ENCODE results near the gene ACVR2A. TPM values are rescaled to one million over a fixed set of nuclear protein-coding genes. Genes with fewer than 3 reads are reported as not detected.

ACVR2A gene
- polyA plus RNA-seq, 1 donor from 2014 or later, result 139 TPM

GRCh38 chr2:147910990-147911473 lies 66.2 kb downstream of the ACVR2A start:
- Histone ChIP-seq H3K4me2 (ENCODE audit: low read length) (no peak overlapping the region), H3K9ac (ENCODE audit: low read length) (no peak overlapping the region)

More at GRCh38 chr2:147910990-147911473, 66.2 kb downstream of the ACVR2A start:
- Histone ChIP-seq H3K36me3 (ENCODE audit: insufficient read depth, low read length) (no peaks in the 10 kb centered on the region), H3K27ac (ENCODE audit: low read length) (no peak overlapping the region), H3K79me2 (replicated peaks; ENCODE audit: insufficient read depth, low read length) (peaks cover 22% of the 10 kb centered on the region), H4K20me1 (ENCODE audit: insufficient read depth) (no peaks in the 10 kb centered on the region), H3K27me3 (ENCODE audit: insufficient read depth, low read depth, low read length) (no peaks in the 10 kb centered on the region), H3K9me3 (ENCODE audit: low read length) (no peaks in the 10 kb centered on the region), H3K9me2 (ENCODE audit: insufficient read depth, low read length) (no peaks in the 10 kb centered on the region), H3F3A (ENCODE audit: insufficient read depth, low read length, poor library complexity, severe bottlenecking) (no peaks in the 10 kb centered on the region), H2AFZ (ENCODE audit: low read depth, low read length) (no peak overlapping the region), H3K4me3 (ENCODE audit: low read length) (no peak overlapping the region)
- TF ChIP-seq REST (IDR thresholded peaks at IDR 0.05; ENCODE audit: borderline replicate concordance), result no peak
- TF ChIP-seq POLR2AphosphoS5 (IDR thresholded peaks at IDR 0.05), result no peak
- TF ChIP-seq EP300 (conservative IDR thresholded peaks at IDR 0.05; ENCODE audit: poor library complexity, severe bottlenecking), result no peak
- no peak for TF ChIP-seq EZH2 (IDR thresholded peaks at IDR 0.05; ENCODE audit: borderline replicate concordance, insufficient read depth, low read length, poor library complexity, severe bottlenecking)
- TF ChIP-seq MXI1 (conservative IDR thresholded peaks at IDR 0.05; ENCODE audit: poor library complexity, severe bottlenecking), result no peak
- TF ChIP-seq RAD21 (conservative IDR thresholded peaks at IDR 0.05), result peak; percentile 90
- peak; percentile 92 for TF ChIP-seq SMC3 (conservative IDR thresholded peaks at IDR 0.05; ENCODE audit: poor library complexity)
- peak; percentile 85 for TF ChIP-seq CTCF (IDR thresholded peaks at IDR 0.05; ENCODE audit: poor library complexity, severe bottlenecking)
- no peak for TF ChIP-seq TAF1 (IDR thresholded peaks at IDR 0.05; ENCODE audit: low read depth)
